Measurements from ENCODE around the gene FURIN. TPM values are rescaled to one million over a fixed set of nuclear protein-coding genes. Genes with fewer than 3 reads are reported as not detected.

FURIN gene
- polyA plus RNA-seq, 3 donors = 6.5 to 47.3 (median 14.3) TPM

DNA sequence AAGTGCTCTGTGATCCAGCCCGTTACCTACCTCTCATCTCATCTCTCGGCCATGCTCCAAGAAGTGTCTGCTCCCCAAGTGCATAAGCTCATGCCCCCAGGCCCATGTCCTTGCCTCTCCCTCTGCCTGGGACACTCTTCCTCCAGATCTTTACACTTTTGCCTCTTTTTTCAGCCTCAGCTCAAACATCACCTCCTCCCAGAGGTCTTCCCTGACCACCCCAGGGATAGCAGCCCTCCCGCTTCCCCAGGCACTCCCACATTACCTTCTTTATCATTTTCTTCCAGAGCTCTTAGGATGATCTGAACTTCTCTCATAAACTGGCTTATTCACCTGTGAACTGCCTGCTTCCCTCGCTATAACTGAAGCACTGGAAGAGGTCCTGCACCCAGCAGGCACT is 2.7 kb upstream of the FURIN start:
- no peak overlapping the region for H3K4me2 ChIP-seq (replicated peaks; ENCODE audit: extremely low read depth, low read length, poor library complexity, severe bottlenecking)
- DNase-seq = no peak
- TF ChIP-seq, protein P1, sequence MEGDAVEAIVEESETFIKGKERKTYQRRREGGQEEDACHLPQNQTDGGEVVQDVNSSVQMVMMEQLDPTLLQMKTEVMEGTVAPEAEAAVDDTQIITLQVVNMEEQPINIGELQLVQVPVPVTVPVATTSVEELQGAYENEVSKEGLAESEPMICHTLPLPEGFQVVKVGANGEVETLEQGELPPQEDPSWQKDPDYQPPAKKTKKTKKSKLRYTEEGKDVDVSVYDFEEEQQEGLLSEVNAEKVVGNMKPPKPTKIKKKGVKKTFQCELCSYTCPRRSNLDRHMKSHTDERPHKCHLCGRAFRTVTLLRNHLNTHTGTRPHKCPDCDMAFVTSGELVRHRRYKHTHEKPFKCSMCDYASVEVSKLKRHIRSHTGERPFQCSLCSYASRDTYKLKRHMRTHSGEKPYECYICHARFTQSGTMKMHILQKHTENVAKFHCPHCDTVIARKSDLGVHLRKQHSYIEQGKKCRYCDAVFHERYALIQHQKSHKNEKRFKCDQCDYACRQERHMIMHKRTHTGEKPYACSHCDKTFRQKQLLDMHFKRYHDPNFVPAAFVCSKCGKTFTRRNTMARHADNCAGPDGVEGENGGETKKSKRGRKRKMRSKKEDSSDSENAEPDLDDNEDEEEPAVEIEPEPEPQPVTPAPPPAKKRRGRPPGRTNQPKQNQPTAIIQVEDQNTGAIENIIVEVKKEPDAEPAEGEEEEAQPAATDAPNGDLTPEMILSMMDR (IDR thresholded peaks at IDR 0.05) = no peak
- no peak overlapping the region for H3K27ac ChIP-seq (ENCODE audit: low read depth in 1 of 2, low read length in 2 of 2)
- H3K79me2 ChIP-seq (ENCODE audit: insufficient read depth, low read length) = peaks cover 4% of the 10 kb centered on the region
- no peak overlapping the region for H3K4me3 ChIP-seq (replicated peaks in 1 of 3; ENCODE audit: low read depth in 2 of 3, low read length in 3 of 3)
- Mint-ChIP-seq H3K27me3 (ENCODE audit: low read depth in 3 of 3) (peaks cover 0 to 2% (median 0%) of the 10 kb centered on the region in 3 donors), H3K36me3 (peaks cover 3 to 5% of the 10 kb centered on the region in 2 donors), H3K9me3 (no peaks in the 10 kb centered on the region), H3K4me3 (no peak overlapping the region), H3K4me1 (peaks cover 76% of the 10 kb centered on the region), H3K27ac (peak overlapping the region in 1 of 7 donors; percentile 31)
- H3K4me1 ChIP-seq (ENCODE audit: control insufficient read depth in 1 of 2, insufficient read depth in 2 of 2, low read length in 2 of 2) = peaks cover 74 to 93% of the 10 kb centered on the region in 2 donors
- no peak overlapping the region for H3K9ac ChIP-seq (ENCODE audit: insufficient read depth, low read length, poor library complexity, severe bottlenecking)
- no peaks in the 10 kb centered on the region for H3K27me3 ChIP-seq (ENCODE audit: control insufficient read depth in 2 of 2, insufficient read depth in 2 of 2, low read length in 2 of 2)
- intact Hi-C loops (cut with micrococcal nuclease) = loop anchor here in 1 of 2 donors (10.0 kb wide), 1 partner anchor 301 kb away; no protein-coding TSS in a partner anchor
- H3K9me3 ChIP-seq (replicated peaks in 1 of 2; ENCODE audit: control insufficient read depth in 1 of 2, insufficient read depth in 1 of 2, low read length in 2 of 2) = no peaks in the 10 kb centered on the region
- H2AFZ ChIP-seq (ENCODE audit: insufficient read depth, low read depth, low read length, poor library complexity, severe bottlenecking) = no peak overlapping the region
- 100% methylated on average over 2 of the region's 4 CpGs for WGBS (ENCODE audit: insufficient coverage)
- no peaks in the 10 kb centered on the region for H4K20me1 ChIP-seq (ENCODE audit: insufficient read depth, low read length)
- H3K36me3 ChIP-seq (replicated peaks in 1 of 2; ENCODE audit: control insufficient read depth in 1 of 2, insufficient read depth in 2 of 2, low read length in 2 of 2) = no peaks in the 10 kb centered on the region

GRCh38 chr15:90866161-90866715 is 2.1 kb upstream of the FURIN start:
- H3K4me3 Mint-ChIP-seq = peak overlapping the region in 1 of 2 donors; percentile 52
- no peak overlapping the region for H3K4me3 ChIP-seq (replicated peaks in 1 of 3; ENCODE audit: low read depth in 2 of 3, low read length in 3 of 3)
- no peaks in the 10 kb centered on the region for H3K9me3 ChIP-seq (replicated peaks in 1 of 2; ENCODE audit: control insufficient read depth in 1 of 2, insufficient read depth in 1 of 2, low read length in 2 of 2)
- peaks cover 71 to 91% of the 10 kb centered on the region in 2 donors for H3K4me1 ChIP-seq (ENCODE audit: control insufficient read depth in 1 of 2, insufficient read depth in 2 of 2, low read length in 2 of 2)
- H3K9me3 Mint-ChIP-seq = no peaks in the 10 kb centered on the region
- peaks cover 74% of the 10 kb centered on the region for H3K4me1 Mint-ChIP-seq
- H3K4me2 ChIP-seq (replicated peaks; ENCODE audit: extremely low read depth, low read length, poor library complexity, severe bottlenecking) = no peak overlapping the region
- no peaks in the 10 kb centered on the region for H3K36me3 ChIP-seq (replicated peaks in 1 of 2; ENCODE audit: control insufficient read depth in 1 of 2, insufficient read depth in 2 of 2, low read length in 2 of 2)
- H3K27me3 Mint-ChIP-seq (ENCODE audit: low read depth in 3 of 3) = peaks cover 0 to 2% (median 0%) of the 10 kb centered on the region in 3 donors
- 94% methylated on average over 15 of the region's 16 CpGs for WGBS (ENCODE audit: insufficient coverage)
- H3K27me3 ChIP-seq (ENCODE audit: control insufficient read depth in 2 of 2, insufficient read depth in 2 of 2, low read length in 2 of 2) = no peaks in the 10 kb centered on the region
- H3K9ac ChIP-seq (ENCODE audit: insufficient read depth, low read length, poor library complexity, severe bottlenecking) = no peak overlapping the region
- H3K27ac Mint-ChIP-seq = peak overlapping the region in 2 of 7 donors; percentile 9 to 50
- no peak overlapping the region for H2AFZ ChIP-seq (ENCODE audit: insufficient read depth, low read depth, low read length, poor library complexity, severe bottlenecking)
- H4K20me1 ChIP-seq (ENCODE audit: insufficient read depth, low read length) = no peaks in the 10 kb centered on the region
- peaks cover 3 to 5% of the 10 kb centered on the region in 2 donors for H3K36me3 Mint-ChIP-seq
- H3K79me2 ChIP-seq (ENCODE audit: insufficient read depth, low read length) = peaks cover 9% of the 10 kb centered on the region
- TF ChIP-seq, protein P1 (IDR thresholded peaks at IDR 0.05) = no peak
- intact Hi-C loops (cut with micrococcal nuclease) = loop anchor here in 1 of 2 donors (10.0 kb wide), 1 partner anchor 301 kb away; no protein-coding TSS in a partner anchor
- no peak overlapping the region for H3K27ac ChIP-seq (ENCODE audit: low read depth in 1 of 2, low read length in 2 of 2)
- DNase-seq = no peak
